PC-3 (cell line): Measurements from ENCODE around the gene PRDM10. TPM values are rescaled to one million over a fixed set of nuclear protein-coding genes. Genes with fewer than 3 reads are reported as not detected.

ENCODE experiments used
- ATAC-seq: fragments of 200-7000 bp; cut with Tn5 transposase; 2 replicates; pipeline ENCODE4 v1.9.1; 2020; ENCODE audit warnings: mild to moderate bottlenecking, moderate library complexity
- BruUV-seq: library from RNA; stranded (reverse); fragments of 400-500 nt; replicated peaks from 2 replicates; lab custom pipeline; 2021; lab: Mats Ljungman, UMichigan
- CTCF ChIA-PET: fragments of 300-600 bp; sonication (Branson Sonifier 250); formaldehyde crosslinking; loops from one replicate; lab custom pipeline; 2022; ENCODE audit warnings: antibody characterized with exemption; lab: Charles Lee
- POLR2A ChIA-PET: fragments of 300-600 bp; sonication (Branson Sonifier 250); formaldehyde crosslinking; loops from one replicate; lab custom pipeline; 2022; ENCODE audit warnings: antibody characterized with exemption; ENCODE audit not compliant: unreplicated experiment; lab: Charles Lee
- DNase-seq: peaks from one replicate; pipeline ENCODE4 v3.0.0-alpha.2; 2015
- H2AFZ ChIP-seq: fragments of 300-600 bp; sonication (generic); 2 replicates; pipeline ENCODE4 v1.6.0; 2016; ENCODE audit warnings: antibody characterized with exemption, low read length
- H3F3A ChIP-seq: fragments of 300-600 bp; sonication (generic); one replicate; pipeline ENCODE4 v1.6.0; 2017; ENCODE audit warnings: antibody characterized with exemption, low read length, control low read depth, mild to moderate bottlenecking; ENCODE audit not compliant: unreplicated experiment
- H3K27ac ChIP-seq: fragments of 300-600 bp; sonication (generic); 2 replicates; pipeline ENCODE4 v1.5.1; 2016; ENCODE audit warnings: mild to moderate bottlenecking, low read length
- H3K27me3 ChIP-seq: fragments of 300-600 bp; sonication (generic); 2 replicates; pipeline ENCODE4 v1.6.1; 2016; ENCODE audit warnings: low read length, mixed read lengths
- H3K36me3 ChIP-seq: fragments of 300-600 bp; sonication (generic); 2 replicates; pipeline ENCODE4 v1.6.1; 2016; ENCODE audit warnings: low read depth, mixed run types, low read length, mixed read lengths
- H3K4me1 ChIP-seq: fragments of 300-600 bp; sonication (generic); 2 replicates; pipeline ENCODE4 v1.5.1; 2016; ENCODE audit warnings: low read length; ENCODE audit not compliant: insufficient read depth
- H3K4me2 ChIP-seq: fragments of 300-600 bp; sonication (generic); 2 replicates; pipeline ENCODE4 v1.6.0; 2016; ENCODE audit warnings: low read length
- H3K4me3 ChIP-seq: fragments of 300-600 bp; sonication (generic); 2 replicates; pipeline ENCODE4 v1.5.1; 2016; ENCODE audit warnings: mild to moderate bottlenecking, low read length, mixed read lengths
- H3K79me2 ChIP-seq: fragments of 300-600 bp; sonication (generic); 2 replicates; pipeline ENCODE4 v1.6.1; 2017; ENCODE audit warnings: low read length, mixed read lengths
- H3K9ac ChIP-seq: fragments of 300-600 bp; sonication (generic); 2 replicates; pipeline ENCODE4 v1.6.0; 2016; ENCODE audit warnings: mild to moderate bottlenecking, low read length
- H3K9me2 ChIP-seq: fragments of 300-600 bp; sonication (generic); replicated peaks from 2 replicates; pipeline ENCODE4 v1.6.1; 2016; ENCODE audit warnings: mixed run types, low read length, mixed read lengths
- H3K9me3 ChIP-seq: fragments of 300-600 bp; sonication (generic); 2 replicates; pipeline ENCODE4 v1.6.1; 2016; ENCODE audit warnings: low read length, mixed read lengths
- H4K20me1 ChIP-seq: fragments of 300-600 bp; sonication (generic); 2 replicates; pipeline ENCODE4 v1.6.1; 2016; ENCODE audit warnings: low read length, mixed read lengths
- EZH2 ChIP-seq: fragments of 300-600 bp; sonication (generic); IDR thresholded peaks from one replicate; pipeline ENCODE4 v1.6.1; 2017; ENCODE audit warnings: antibody characterized with exemption, mild to moderate bottlenecking, low read length; ENCODE audit not compliant: unreplicated experiment
- EZH2phosphoT487 ChIP-seq: fragments of 300-600 bp; sonication (generic); IDR thresholded peaks from 2 replicates; pipeline ENCODE4 v1.6.1; 2018; ENCODE audit warnings: mild to moderate bottlenecking, antibody characterized with exemption, low read length, borderline replicate concordance
- intact Hi-C: fragments of 100-400 bp; cut with micrococcal nuclease; formaldehyde crosslinking; loops from 2 replicates; pipeline ENCODE4 v1.9.0; 2023
- total RNA-seq: library from RNA; depleted of rRNA; stranded (reverse); fragments of >200 nt; gene quantifications from 2 replicates; pipeline ENCODE4 v1.2.3, GENCODE V29; 2014
- TF ChIP-seq, protein P1 (sequence below): fragments of 300-600 bp; sonication (generic); conservative IDR thresholded peaks from 2 replicates; pipeline ENCODE4 v1.5.1; 2017; ENCODE audit warnings: antibody characterized with exemption, low read depth, mild to moderate bottlenecking, low read length

PRDM10 gene
- total RNA-seq, 1 experiment from 2014 or later = 7.3 TPM

DNA sequence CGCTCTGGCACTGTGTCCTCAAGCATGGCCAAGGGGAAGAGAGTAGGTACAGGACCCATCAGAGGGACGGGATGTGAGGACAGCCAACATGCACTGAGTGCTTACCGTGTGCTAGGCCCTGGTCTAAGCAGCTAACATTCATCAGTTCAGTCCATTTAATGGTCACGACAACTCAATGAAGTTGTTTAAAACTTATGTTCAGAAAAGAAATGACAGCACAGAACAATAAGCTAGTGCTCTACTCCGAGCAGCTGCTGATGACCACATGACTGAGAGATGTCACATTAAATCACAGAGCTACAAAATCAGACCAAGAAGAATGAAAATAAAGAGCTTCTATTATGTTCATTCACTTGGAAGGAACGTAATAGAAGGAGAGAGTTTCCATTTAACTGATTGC, 26.3 kb downstream of the PRDM10 start:
- TF ChIP-seq EZH2 = no peak
- no peak for TF ChIP-seq EZH2phosphoT487
- TF ChIP-seq, protein P1, sequence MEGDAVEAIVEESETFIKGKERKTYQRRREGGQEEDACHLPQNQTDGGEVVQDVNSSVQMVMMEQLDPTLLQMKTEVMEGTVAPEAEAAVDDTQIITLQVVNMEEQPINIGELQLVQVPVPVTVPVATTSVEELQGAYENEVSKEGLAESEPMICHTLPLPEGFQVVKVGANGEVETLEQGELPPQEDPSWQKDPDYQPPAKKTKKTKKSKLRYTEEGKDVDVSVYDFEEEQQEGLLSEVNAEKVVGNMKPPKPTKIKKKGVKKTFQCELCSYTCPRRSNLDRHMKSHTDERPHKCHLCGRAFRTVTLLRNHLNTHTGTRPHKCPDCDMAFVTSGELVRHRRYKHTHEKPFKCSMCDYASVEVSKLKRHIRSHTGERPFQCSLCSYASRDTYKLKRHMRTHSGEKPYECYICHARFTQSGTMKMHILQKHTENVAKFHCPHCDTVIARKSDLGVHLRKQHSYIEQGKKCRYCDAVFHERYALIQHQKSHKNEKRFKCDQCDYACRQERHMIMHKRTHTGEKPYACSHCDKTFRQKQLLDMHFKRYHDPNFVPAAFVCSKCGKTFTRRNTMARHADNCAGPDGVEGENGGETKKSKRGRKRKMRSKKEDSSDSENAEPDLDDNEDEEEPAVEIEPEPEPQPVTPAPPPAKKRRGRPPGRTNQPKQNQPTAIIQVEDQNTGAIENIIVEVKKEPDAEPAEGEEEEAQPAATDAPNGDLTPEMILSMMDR = no peak
- no TSS peak for BruUV-seq
- Histone ChIP-seq H3K9ac (no peak overlapping the region), H3K4me2 (no peak overlapping the region), H3K9me3 (no peaks in the 10 kb centered on the region), H3K4me3 (no peak overlapping the region), H4K20me1 (no peaks in the 10 kb centered on the region), H3K27ac (no peak overlapping the region), H3K4me1 (no peaks in the 10 kb centered on the region), H3K79me2 (no peaks in the 10 kb centered on the region), H3K27me3 (no peaks in the 10 kb centered on the region), H2AFZ (no peak overlapping the region), H3K9me2 (no peaks in the 10 kb centered on the region), H3K36me3 (no peaks in the 10 kb centered on the region), H3F3A (no peaks in the 10 kb centered on the region)
- CTCF ChIA-PET = no interaction called here
- DNase-seq = no peak
- POLR2A ChIA-PET = interaction anchor here (0.6 kb wide), 1 partner anchor 21 kb away, joined by 3 read pairs; no protein-coding TSS in a partner anchor
- intact Hi-C loops = no loop called here
- no peak for ATAC-seq

DNA sequence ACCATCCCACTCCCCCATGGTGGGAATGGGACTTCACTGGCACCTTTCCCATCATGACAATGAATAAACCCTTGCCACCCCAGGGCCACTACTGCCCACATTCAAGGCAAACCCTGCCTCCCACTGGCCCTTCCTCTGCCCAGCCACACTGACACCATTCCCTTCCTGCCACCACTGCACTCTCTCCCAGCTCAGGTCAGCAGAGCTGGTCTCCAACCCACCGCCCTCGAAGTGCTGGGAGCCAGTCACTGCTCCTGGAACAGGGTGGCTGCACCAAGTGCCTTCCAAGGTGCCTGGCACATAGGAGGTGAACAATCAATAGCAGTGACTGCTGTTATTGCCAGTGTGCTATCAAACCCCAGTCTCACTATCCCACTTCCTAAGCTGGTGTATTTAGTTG, 27.1 kb downstream of the PRDM10 start:
- CTCF ChIA-PET = no interaction called here

DNA sequence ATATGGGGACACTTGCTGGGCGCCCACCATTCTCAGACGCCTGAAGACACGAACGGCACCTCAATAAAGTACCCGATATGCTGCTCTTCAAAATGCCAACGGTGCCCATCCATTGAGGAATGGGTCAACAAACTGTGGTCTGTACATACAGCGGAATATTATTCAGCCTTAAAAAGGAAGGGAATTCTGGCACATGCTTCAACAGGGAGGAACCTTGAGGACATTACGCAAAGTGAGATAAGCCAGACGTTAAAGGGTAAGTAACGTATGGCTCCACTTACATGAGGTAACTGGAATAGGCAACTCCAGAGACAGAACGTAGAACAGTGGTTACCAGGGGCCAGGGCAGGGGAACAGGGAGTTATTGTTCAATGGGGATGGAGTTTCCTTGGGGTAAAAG, 28.0 kb downstream of the PRDM10 start:
- BruUV-seq = no TSS peak
- H3K27me3 ChIP-seq = no peaks in the 10 kb centered on the region
- DNase-seq (no peak), ATAC-seq (no peak)
- intact Hi-C loops = no loop called here
- no peak overlapping the region for H3K9ac ChIP-seq
- H3K4me2 ChIP-seq = no peak overlapping the region
- POLR2A ChIA-PET = no interaction called here
- CTCF ChIA-PET = no interaction called here
- H3K9me2 ChIP-seq = no peaks in the 10 kb centered on the region
- no peaks in the 10 kb centered on the region for H3K9me3 ChIP-seq
- H4K20me1 ChIP-seq = no peaks in the 10 kb centered on the region
- H3K36me3 ChIP-seq = no peaks in the 10 kb centered on the region
- H3K79me2 ChIP-seq = no peaks in the 10 kb centered on the region
- no peak overlapping the region for H3K4me3 ChIP-seq
- H3K4me1 ChIP-seq = no peaks in the 10 kb centered on the region
- TF ChIP-seq EZH2phosphoT487 (no peak), EZH2 (no peak)
- TF ChIP-seq, protein P1 = no peak
- no peak overlapping the region for H3K27ac ChIP-seq
- no peaks in the 10 kb centered on the region for H3F3A ChIP-seq
- H2AFZ ChIP-seq = no peak overlapping the region

More for the DNA sequence above, 27.1 kb downstream of the PRDM10 start:
- Histone ChIP-seq H3F3A (no peaks in the 10 kb centered on the region), H4K20me1 (no peaks in the 10 kb centered on the region), H3K9me3 (no peaks in the 10 kb centered on the region), H3K4me1 (no peaks in the 10 kb centered on the region), H2AFZ (no peak overlapping the region), H3K4me3 (no peak overlapping the region), H3K4me2 (no peak overlapping the region), H3K9me2 (no peaks in the 10 kb centered on the region), H3K9ac (no peak overlapping the region), H3K27ac (no peak overlapping the region), H3K36me3 (no peaks in the 10 kb centered on the region), H3K79me2 (no peaks in the 10 kb centered on the region), H3K27me3 (no peaks in the 10 kb centered on the region)
- no TSS peak for BruUV-seq
- ATAC-seq = no peak
- POLR2A ChIA-PET = no interaction called here
- intact Hi-C loops = no loop called here
- no peak for DNase-seq
- TF ChIP-seq EZH2 = no peak
- TF ChIP-seq, protein P1 = no peak
- no peak for TF ChIP-seq EZH2phosphoT487
